Suprapubic skin (tissue), 3 donors: ENCODE data around the gene CACNB4.

Source experiments
- POLR2A ChIP-seq, 2 donors: fragments of 450-650 bp; IDR thresholded peaks; one replicate each; pipeline ENCODE4 v1.6.1; 2017; ENCODE audit warnings: antibody characterized with exemption in 2 of 2, mild to moderate bottlenecking in 2 of 2, moderate library complexity in 2 of 2
- TF ChIP-seq, protein P1 (sequence below), 2 donors: fragments of 200-600 bp in 1 of 2; fragments of 450-650 bp in 1 of 2; sonication (generic) in 1 of 2; IDR thresholded peaks; one replicate each; pipeline ENCODE4 v1.5.1; 2016 to 2019; ENCODE audit warnings: antibody characterized with exemption in 2 of 2, mild to moderate bottlenecking in 1 of 2, moderate library complexity in 1 of 2

DNA sequence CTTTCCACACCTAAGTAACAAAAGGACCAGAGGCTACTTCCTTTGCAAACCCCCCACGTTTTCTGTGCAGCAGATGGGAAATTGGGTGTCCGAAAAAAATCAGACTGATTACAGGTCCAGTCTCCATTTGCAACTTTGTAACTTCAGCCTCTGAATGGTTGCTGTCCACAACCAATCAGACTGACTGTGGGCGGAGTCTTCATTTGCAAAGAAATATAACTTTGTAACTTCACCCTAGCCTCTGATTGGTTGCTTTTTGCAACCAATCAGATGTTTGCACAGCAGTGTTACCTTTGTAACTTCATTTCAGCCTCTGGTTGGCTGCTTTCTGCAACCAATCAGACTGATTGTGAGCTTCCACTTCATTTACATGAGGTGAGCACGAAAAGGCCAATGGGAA is 27.8 kb upstream of the CACNB4 start:
- no peak for TF ChIP-seq POLR2A (IDR thresholded peaks at IDR 0.05)
- TF ChIP-seq, protein P1, sequence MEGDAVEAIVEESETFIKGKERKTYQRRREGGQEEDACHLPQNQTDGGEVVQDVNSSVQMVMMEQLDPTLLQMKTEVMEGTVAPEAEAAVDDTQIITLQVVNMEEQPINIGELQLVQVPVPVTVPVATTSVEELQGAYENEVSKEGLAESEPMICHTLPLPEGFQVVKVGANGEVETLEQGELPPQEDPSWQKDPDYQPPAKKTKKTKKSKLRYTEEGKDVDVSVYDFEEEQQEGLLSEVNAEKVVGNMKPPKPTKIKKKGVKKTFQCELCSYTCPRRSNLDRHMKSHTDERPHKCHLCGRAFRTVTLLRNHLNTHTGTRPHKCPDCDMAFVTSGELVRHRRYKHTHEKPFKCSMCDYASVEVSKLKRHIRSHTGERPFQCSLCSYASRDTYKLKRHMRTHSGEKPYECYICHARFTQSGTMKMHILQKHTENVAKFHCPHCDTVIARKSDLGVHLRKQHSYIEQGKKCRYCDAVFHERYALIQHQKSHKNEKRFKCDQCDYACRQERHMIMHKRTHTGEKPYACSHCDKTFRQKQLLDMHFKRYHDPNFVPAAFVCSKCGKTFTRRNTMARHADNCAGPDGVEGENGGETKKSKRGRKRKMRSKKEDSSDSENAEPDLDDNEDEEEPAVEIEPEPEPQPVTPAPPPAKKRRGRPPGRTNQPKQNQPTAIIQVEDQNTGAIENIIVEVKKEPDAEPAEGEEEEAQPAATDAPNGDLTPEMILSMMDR (IDR thresholded peaks at IDR 0.05) = no peak
